NCI-H1436 (cell line): Measurements from ENCODE around the gene FOXL2NB.
"Not testable (repeated sequence)": the region's sequence is repeated elsewhere in the genome, so short reads cannot be mapped to it uniquely, and the experiment has no call there.

Source experiments
- DNase-seq: peaks from one replicate; lab custom pipeline; 2025; lab: John Stamatoyannopoulos, UW

The FOXL2NB gene

GRCh38 chr3:138946663-138947494 is at the start of gene FOXL2NB, which contains the start of gene FOXL2:
TSS of gene FOXL2NB (plus strand) at chr3:138947217. CDS start at chr3:138947365, 148 bp downstream.
TSS of gene FOXL2 (minus strand) at chr3:138947137. CDS start at chr3:138946722, 415 bp downstream.
- no peak for DNase-seq

DNA sequence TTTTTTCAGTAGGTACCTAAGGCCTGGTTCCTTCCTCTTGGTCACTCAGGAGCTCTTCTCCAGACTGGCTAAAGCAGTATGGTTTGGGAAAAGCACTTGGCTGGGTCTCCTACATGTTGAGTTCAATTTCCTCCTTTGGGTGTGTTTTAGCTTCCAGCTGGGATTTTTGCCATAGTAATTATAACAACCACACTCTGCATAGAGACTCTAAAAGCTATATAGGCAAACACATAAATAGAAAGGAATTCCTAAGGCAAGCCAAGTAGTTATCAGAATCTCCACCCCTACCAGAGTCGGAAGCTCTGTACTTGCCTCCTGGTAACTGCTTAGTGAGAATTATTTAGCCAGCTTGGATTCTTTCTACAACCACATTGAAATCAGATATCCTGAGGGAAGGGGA is 48.7 kb upstream of the FOXL2NB start:
- DNase-seq = no peak

- no peak for DNase-seq
Observed at GRCh38 chr3:138898708-138899107, 48.3 kb upstream of the FOXL2NB start.

DNA sequence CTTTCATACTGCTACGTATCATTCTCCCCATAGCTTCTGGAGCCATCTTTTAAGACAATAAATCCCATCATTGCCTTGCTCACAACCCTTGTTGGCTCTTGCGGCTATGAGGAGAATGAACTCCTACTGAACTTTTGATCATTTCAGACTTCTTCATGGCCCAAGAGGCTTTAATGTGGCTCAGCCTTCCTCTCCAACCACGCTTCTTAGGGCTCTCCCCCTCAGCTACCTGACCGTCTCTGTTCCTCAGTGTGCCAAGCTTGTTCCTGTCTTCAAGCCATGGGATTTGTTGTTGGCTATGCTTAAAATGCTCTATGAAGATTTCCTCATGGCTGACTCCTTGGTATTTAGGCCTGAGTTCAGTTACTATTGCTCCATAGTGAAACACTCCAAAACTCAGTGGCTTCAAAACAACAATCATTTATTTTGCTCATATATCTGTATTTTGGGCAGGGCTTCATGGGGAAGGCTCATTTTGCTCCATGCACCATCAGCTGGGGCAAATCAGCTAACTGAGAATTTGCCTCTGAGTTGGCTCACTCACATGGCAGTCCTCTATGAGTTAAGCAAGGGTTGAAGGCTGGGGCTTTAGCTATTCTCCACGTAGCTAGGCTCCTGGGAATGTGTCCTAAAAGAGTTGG is 47.5 kb upstream of the FOXL2NB start:
- DNase-seq = no peak

DNA sequence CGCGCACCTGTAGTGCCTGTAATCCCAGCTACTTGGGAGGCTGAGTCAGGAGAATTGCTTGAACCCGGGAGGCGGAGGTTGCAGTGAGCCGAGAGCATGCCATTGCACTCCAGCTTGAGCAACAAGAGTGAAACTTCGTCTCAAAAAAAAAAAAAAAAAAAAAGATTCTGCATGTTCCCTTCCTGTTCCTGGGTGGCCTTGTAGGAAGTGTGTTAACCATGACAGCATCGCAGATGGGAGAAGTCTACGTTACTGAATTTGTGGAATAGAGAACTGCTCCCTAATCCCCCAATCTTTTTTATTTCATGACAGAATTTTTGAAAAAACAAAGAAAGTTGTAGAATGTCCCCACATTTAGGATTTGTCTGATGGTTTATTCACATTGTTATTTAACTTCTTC is 45.5 kb upstream of the FOXL2NB start:
- no peak for DNase-seq

- no peak for DNase-seq
Observed at GRCh38 chr3:138902171-138902570, 44.8 kb upstream of the FOXL2NB start.

- no peak for DNase-seq
Observed at GRCh38 chr3:138907539-138907938, 39.5 kb upstream of the FOXL2NB start.

DNA sequence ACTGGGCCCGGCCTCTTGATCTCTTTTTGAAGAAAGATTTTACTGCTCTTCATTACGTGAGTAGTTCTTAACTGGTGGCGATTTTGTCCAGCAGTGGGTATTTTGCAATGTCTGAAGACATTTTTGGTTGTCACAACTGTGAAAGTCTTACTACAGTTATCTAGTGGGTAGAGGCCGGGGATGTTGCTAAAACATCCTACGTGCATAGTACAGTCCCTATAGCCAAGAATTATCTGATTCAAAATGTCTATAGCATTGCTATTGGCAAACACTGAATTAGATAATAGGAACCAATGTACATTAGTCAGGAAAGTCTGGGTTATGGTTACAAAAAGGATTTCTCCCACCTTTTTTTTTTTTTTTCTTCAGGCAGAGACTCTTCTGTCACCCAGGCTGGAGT is 38.2 kb upstream of the FOXL2NB start:
- DNase-seq = no peak

GRCh38 chr3:138909904-138910303 is 37.1 kb upstream of the FOXL2NB start:
- DNase-seq = no peak

- no peak for DNase-seq
Observed at GRCh38 chr3:138911621-138912020, 35.4 kb upstream of the FOXL2NB start.

- DNase-seq = no peak
Observed at GRCh38 chr3:138912237-138912636, 34.8 kb upstream of the FOXL2NB start.

DNA sequence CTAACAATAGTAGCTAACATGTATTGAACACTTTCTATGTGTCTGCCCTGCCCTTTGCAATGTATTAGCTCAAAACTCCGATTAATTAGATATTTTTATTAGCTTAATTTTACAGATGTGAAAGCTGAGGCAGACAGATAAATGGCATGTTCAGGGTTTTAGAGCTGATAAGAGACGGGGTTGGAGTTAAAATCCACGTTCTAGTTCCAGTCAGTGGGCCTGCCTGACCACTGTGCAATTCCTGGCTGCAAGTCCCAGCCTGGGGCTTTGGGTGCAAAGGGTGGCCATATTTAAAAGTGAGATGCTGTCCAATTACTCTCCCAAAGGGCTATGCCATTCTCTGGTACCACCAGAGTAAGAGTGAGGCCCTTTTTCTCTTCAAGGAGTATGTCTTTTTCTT is 33.3 kb upstream of the FOXL2NB start:
- DNase-seq = no peak

DNA sequence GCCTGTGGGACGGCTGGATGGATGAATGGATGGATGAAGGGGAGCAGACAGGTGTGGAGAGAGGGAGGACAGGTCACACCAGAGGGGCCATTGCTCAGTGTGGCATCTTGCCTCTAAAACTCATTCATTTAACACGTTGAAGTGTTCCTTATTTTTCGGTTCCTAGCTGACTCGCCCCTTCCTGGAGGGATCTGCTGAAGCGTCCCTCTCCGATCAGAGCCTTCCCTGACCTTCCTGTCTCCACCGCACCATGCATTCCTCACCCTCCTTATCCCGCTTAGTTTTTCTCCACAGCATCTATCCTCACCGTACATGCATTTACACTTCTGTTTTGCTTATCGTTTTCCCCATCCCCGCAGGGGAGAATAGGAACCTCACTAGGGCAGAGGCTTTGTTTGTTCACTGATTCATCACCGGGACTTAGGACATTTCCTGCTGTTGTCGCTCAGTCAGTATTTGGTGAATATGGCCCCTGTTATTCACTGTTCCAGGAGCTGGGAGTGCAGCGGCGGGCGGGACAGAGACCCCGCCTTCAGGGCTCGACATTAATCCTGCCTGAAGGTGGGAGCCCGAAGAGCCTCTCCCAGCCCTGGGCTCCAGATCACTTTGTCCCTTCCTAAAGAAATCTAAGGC is 32.0 kb upstream of the FOXL2NB start:
- no peak for DNase-seq

GRCh38 chr3:138915503-138916498 is 31.2 kb upstream of the FOXL2NB start:
- DNase-seq = peak; percentile 94

DNA sequence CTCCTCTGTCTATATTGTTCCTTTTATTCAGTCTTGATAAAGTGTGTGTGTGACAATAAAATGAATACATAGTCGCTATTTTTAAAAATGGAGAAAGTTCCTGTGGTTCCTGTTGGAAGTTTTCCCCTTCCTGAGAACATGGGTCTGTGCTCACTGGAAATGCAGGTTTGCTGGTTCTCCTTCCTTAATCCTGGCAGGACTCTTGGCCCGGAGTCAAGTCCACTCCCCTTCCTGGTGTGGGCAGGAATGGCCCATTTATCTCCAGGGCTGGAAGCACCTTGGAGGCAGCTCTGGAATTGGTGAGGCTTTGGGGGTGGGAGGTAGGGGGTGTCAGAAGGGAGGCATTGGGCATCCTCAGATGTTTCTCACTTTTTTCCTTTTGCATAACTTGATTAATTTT is 30.2 kb upstream of the FOXL2NB start:
- no peak for DNase-seq

DNA sequence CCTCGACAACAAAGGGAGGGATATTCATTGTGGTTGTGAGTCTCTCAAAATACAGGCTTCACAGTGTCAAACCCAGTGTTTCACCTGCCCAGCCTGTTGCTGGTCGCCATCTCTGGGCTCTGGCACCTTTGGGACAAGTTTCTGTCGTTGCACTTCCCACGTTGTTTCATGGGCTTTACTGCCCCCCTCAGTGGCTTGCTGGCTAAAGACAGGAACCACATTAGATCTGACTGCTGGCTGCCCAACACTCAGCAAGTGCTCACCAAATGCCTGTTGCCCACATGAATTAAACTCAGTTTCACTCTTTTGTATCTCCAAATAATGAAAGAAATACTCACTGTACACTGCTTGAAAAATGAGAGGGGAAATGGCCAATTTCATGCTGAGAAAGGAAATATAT is 27.7 kb upstream of the FOXL2NB start:
- no peak for DNase-seq

GRCh38 chr3:138921316-138922292 is 25.4 kb upstream of the FOXL2NB start:
- DNase-seq = no peak

- DNase-seq = not testable (repeated sequence)
Observed at GRCh38 chr3:138922400-138922799, 24.6 kb upstream of the FOXL2NB start.

DNA sequence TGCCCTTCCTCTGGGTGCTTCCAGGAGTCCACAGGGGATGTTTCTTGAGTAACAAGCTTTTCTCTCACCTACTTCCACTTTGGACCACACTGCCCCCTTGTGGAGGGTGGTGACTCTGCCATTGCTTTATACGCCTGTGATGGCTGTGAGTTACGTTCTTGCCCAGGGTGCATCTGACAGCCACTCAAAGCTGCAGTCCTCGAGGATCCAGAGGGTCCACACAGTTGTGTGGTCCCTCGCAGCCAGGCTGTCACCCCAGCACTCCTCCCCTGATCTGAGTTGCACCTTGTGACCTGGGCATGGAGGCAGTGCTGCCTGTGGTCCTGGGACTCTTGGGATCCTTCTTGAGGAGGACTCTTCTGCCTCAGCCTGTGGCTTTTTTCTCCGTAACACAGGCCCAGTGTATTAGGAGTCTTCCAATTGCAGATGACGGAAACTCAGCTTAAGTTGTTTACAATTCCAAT is 23.5 kb upstream of the FOXL2NB start:
- DNase-seq = peak; percentile 84

- no peak for DNase-seq
Observed at GRCh38 chr3:138928727-138929372, 18.2 kb upstream of the FOXL2NB start.
